Ramos (cell line): ENCODE measurements around the gene IGF2BP2.
"Not testable (repeated sequence)": the region's sequence is repeated elsewhere in the genome, so short reads cannot be mapped to it uniquely, and the experiment has no call there.

Experiments used
- in situ Hi-C: fragments of 300-500 bp; cut with MboI; formaldehyde crosslinking; loops from one replicate; pipeline ENCODE4 v1.14.3; 2022; ENCODE audit warnings: low sequenced_read_pairs; ENCODE audit not compliant: unreplicated experiment

IGF2BP2 gene

GRCh38 chr3:185825006-185825638, at the start of gene IGF2BP2:
TSS of gene IGF2BP2 (minus strand) at chr3:185825042. CDS start at chr3:185824960, 82 bp downstream.
- in situ Hi-C loops, result no loop called here

DNA sequence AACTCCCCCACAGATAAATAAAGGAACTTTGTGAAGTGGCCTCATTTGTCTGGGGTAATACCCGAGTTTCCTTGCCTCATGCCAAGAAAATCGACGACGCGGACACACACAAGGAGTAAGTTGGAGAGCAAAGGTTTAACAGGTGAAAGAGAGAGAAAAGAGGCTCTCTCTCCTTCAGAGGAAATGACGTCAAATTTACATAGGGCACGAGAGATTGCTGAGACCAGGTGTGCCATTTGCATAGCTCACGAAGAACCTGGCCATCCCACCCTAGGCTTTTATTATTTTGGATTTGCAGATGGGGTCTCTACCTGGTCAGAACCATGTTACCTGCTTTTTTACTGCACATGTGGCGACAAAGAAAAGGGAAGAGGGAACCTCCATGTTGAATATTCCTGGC, 49.3 kb upstream of the IGF2BP2 start:
- in situ Hi-C loops, result no loop called here

DNA sequence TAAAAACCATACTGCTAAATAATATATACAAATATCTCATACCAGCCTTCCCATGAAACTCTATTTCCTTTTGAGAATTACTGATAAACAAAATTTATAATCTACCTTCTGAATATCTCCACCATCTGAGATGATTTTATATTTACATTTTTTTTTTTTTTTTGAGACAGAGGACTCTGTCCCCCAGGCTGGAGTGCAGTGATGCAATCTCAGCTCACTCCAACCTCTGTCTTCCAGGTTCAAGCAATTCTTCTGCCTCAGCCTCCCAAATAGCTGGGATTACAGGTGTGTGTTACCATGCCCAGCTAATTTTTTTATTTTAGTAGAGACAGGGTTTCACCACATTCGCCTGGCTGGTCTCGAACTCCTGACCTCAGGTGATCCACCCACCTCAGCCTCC, 42.8 kb upstream of the IGF2BP2 start:
- in situ Hi-C loops, result no loop called here

GRCh38 chr3:185866995-185867394, 42.2 kb upstream of the IGF2BP2 start:
- in situ Hi-C loops, result no loop called here

DNA sequence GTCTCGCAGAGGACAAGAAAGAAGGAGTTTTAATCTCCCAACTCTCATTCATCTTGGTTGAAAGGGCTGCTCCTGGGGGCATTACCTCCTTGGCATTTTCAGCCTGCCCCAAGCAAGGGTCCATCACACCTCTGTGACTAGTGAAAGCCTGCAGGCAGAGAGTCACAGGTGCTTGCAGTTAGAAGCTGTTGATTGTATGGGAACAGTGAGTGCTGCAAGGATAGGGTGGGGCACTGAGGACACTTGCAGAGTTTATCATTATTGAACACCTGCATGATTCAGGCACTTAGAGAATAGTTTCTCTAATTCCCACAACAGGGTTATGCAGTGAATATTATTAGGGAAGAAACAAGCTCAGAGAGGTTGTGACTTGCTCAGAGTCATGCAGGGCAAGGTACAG, 41.7 kb upstream of the IGF2BP2 start:
- in situ Hi-C loops, result no loop called here

DNA sequence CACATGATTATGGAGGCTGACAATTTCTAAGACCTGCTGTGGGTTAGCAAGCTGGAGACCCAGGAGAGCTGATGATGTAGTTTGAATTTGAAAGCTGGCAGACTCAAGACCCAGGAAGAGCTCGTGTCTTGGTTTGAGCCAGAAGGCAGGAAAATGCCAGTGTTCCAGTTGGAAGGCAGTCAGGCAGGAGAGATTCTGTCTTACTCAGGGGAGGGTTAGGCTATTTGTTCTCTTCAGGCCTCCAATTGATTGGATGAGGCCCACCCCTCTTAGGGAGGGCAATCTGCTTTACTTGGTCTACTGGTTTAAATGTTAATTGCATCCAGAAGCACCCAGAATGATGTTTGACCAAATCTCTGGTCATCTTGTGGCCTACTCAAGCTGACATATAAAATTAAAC, 40.4 kb upstream of the IGF2BP2 start:
- in situ Hi-C loops, result no loop called here

DNA sequence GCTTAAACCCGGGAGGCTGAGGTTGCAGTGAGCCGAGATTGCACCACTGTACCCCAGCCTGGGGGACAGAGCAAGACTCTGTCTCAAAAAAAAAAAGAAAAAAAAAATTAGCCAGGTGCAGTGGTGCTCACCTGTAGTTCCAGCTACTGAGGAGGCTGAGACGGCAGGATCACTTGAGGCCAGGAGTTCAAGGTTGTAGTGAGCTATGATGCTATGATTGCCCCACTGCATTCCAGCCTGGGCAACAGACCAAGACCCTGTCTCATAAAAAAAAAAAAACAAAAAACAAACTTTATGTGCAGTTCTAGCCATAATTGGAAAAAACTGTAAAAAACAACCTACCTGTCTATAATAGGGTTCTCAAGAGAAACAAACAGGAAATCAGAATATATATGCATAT, 39.9 kb upstream of the IGF2BP2 start:
- in situ Hi-C loops, result no loop called here

DNA sequence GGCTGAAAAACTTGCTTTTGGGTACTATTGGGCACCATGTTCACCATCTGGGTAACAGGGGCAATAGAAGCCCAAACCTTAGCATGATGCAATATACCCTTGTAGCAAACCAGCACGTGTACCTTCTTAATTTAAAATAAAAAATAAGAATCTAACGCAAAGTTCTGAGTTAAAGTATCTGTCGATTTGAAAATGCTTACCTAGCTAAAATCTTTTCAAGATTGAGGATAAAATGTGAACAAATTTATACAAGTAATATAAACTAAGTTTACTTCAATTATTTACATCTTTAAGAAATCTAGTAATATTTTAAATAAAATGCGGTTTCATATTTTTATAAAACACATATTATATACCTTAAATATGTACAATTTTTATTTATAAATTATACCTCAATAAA, 38.1 kb upstream of the IGF2BP2 start:
- in situ Hi-C loops, result no loop called here

- in situ Hi-C loops, result no loop called here
Observed at GRCh38 chr3:185859294-185859972, 34.6 kb upstream of the IGF2BP2 start.

DNA sequence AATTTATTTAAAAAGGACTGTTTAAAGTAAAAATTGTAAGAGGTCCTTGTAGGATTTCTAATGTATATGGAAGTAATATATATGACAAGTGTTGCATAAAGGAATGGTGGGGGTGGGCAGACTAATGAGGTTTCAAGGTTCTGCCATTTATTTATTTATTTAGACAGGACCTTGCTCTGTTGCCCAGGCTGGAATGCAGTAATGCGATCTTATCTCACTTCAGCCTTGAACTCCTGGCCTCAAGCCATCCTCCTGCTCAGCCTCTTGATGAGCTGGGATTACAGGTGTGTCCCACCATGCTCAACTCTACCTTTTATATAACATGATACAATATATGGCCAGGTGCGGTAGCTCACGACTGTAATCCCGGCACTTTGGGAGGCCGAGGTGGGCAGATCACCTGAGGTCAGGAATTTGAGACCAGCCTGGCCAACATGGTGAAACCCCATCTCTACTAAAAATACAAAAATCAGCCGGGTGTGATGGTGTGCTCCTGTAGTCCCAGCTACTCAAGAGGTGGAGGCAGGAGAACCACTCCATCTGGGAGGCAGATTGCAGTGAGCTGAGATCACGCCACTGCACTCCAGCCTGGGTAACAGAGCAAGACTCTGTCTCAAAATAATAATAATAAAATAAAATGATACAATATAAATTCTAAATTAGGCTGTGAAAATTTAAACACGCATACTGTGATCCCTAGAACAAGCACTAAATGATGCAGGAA, 33.8 kb upstream of the IGF2BP2 start:
- in situ Hi-C loops, result no loop called here

DNA sequence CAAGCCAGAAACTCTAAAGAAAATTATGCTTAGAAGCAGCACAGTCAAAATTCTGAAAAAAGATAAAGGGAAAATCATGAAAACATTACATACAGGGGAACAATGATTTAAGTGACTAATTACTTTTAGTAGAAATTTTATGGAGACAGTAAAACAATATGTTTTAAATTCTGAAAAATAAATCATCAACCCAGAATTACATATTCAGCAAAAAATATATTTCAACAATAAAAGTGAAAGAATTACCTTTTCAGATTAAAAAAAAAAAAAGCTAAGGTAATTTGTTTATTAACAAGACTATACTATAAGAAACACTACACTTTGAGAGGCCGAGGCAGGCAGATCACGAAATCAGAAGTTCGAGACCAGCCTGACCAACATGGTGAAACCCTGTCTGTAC, 32.4 kb upstream of the IGF2BP2 start:
- in situ Hi-C loops, result no loop called here

DNA sequence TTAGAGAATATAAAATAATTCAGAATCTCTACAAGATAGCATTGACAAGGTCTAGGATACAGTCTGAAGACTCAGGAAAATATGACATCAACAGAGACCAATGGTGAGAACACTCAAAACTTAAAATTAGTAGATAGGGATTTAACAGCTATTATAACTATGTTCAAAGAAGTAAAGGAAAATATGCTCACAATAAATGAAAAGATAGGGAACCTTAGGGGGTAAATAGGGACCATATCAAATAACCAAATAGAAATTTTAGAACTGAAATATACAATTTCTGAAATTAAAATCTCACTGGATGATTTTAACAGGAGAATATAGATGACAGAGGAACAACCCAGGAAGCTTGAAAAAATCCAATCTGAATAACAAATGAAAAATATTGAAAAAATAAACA, 31.8 kb upstream of the IGF2BP2 start:
- in situ Hi-C loops, result no loop called here

DNA sequence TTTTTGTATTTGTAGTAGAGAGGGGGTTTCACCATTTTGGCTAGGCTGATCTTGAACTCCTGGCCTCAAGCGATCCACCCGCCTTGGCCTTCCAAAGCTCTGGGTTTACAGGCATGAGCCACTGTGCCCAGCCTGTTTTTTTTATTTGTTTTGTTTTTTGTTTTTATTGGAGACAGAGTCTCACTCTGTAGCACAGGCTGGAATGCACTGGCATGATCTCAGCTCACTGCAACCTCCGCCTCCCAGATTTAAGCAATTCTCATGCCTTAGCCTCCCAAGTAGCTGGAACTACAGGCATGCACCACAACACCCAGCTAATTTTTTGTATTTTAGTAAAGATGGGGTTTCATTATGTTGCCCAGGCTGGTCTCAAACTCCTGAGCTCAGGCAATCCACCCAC, 28.9 kb upstream of the IGF2BP2 start:
- in situ Hi-C loops, result not testable (repeated sequence)

GRCh38 chr3:185852635-185853034, 27.8 kb upstream of the IGF2BP2 start:
- in situ Hi-C loops, result no loop called here

DNA sequence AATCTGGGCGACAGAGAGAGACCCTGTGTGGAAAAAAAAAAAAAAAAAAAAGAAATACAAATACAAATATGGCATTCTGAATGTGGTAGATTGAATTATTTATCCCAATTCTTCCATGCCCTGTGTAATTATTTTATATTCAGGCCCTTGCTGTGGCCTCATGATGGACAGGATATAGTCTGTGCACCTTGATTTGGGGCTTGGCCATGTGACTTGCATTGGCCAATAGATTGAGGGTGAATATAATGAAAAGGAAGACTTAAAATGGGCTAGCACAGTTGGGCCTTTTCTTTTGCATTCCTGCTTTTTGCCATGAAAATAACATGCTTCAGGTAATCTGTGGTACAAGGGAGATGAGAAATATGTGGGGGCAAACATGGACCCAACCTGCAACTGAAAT, 27.1 kb upstream of the IGF2BP2 start:
- in situ Hi-C loops, result no loop called here

DNA sequence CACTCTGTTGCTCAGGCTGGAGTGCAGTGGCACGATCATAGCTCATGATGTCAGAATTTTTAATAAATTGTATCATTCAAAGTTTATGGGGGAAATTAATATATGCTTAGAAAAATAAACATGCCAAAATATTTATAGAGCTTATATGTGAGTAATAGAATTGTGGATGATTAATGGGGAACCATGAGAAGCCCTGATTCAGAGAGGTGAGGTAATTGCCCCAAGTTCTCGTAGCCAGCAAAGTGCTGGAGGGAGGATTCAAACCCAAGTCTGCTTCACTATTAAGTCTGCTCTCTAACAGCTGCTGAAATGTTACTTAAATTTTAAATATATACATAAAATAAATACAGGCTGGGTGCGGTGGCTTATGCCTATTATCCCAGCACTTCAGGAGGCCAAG, 26.2 kb upstream of the IGF2BP2 start:
- in situ Hi-C loops, result no loop called here

DNA sequence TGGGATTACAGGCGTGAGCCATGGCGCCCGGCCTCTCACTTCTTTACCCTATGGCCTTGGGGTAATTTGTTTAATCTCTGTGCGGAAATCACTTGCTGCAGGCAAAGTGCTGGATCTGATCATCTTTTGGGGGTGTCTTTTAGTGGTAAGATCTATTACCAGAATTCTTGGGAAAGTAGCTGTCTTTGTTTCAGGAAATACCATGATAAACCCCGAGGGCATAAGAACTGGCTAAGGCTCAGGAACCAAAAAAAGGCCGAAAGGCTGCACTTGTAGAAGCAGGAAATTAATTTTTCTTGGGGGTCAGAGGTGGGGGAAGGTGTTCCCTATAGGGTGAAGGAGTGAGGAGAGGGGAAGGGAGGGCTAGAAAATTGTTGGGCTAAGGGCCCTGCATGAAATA, 22.7 kb upstream of the IGF2BP2 start:
- in situ Hi-C loops, result no loop called here

DNA sequence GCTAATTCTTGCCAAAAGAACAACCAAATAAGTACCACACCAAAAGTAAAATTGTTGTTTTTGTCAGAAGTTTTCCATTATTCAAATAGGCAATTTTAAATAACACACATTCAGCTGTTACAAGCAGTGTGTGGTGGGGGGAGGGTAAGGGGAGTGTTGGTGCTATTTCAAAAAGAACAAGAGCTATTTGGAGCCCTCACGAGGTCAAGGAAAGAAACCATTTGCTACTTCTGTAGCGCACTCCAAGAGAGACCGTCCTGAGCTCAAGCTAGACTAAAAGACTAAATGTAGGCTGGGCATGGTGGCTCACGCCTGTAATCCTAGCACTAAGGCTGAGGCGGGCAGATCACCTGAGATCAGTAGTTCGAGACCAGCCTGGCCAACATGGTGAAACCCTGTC, 21.2 kb upstream of the IGF2BP2 start:
- in situ Hi-C loops, result no loop called here

DNA sequence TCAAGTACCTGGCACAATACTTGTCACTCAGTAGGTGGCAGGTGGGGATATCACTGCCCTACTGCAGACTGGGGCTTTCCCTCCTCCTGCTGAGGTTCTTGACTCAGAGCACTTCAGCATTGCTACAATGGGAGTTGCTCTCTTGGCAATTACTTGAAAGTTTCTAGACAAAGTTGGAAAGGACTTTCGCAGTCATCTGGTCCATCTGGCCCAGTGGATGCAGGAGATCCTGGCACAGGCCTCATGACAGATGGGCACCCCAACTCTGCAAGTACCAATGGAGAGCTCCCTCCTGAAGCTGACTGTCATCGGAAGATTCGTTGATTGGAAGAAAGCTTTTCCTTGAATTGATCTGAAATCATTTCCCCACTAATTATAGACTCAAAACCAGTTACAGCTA, 19.2 kb upstream of the IGF2BP2 start:
- in situ Hi-C loops, result no loop called here

DNA sequence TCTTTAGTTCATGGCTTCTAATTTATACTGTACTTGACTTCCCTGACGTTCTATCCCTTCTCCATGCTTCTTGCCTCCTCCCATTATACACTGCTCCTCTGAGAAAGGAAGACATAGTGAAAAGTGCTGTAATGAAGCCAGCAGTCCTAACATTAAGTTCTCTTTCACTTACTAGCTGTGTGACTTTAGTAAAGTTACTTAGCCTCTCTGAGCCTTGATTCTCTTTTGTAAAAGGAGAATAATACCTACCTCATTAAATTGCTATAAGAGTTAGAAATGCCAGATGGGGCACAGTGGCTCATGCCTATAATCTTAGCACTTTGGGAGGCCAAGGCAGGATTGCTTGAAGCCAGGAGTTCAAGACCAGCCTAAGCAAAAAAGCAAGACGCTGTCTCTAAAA, 18.8 kb upstream of the IGF2BP2 start:
- in situ Hi-C loops, result no loop called here

DNA sequence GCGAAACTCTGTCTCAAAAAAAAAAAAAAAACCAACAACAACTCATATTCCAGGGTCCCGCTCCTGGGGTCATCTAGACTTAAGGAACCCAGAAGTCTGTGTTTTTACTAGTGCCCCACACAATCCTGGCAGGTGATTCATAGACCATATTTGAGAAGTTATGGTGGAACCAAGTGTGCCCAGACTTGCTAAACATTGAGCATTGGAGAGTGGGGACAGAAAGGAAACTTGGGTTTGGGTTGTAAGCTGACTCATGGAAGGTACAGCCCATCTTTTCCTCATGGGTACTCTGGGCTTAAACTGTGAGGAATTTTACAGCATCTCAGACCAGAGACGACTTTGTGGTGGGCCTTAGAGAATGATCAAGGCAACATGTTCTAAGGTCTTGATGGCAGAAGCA, 18.3 kb upstream of the IGF2BP2 start:
- in situ Hi-C loops, result no loop called here

GRCh38 chr3:185842241-185842640, 17.4 kb upstream of the IGF2BP2 start:
- in situ Hi-C loops, result no loop called here
